ENCODE results near the gene USP28. TPM values are rescaled to one million over a fixed set of nuclear protein-coding genes. Genes with fewer than 3 reads are reported as not detected.
A peak's percentile ranks its signal among the peaks of the same experiment; 100 is the strongest.

The USP28 gene
- polyA plus RNA-seq, 4 donors = 31.2 to 53.7 (median 42.5) TPM

GRCh38 chr11:113876798-113877669 lies 1.7 kb upstream of the USP28 start:
- DNase-seq (ENCODE audit: low read depth in 4 of 4, low spot score in 2 of 4) = no peak

DNA sequence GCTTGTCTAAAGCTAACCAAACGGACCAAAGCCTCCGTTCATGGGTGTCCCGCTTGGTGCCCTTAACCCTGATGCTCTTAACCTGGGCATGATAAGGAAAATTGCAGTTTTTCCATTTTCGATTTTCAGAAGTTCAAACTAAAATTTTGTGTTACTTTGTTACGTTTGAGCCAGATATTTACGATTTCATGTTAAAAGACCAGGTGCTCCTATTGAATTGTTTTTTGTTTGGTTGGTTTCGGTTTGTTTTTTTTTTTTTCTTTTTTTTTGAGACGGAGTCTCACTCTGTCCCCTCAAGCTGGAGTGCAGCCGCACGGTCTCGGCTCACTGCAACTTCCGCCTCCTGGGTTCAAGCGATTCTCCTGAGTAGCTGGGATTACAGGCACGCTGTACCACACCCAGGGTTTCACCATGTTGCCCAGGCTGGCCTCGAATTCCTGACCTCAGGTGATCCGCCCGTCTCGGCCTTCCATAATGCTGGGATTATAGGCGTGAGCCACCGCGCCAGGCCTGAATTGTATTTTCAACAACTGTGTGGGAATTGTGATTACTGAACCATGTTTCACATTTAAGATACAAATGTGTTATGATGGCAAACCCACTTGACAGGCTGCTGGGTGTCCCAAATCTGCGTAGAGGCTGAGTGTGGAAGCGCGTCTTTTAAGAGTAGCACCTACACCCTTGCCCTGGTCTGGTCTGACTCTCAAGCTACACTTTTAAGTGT lies 864 bp upstream of the USP28 start:
- no peak for DNase-seq (ENCODE audit: low read depth in 4 of 4, low spot score in 2 of 4)

GRCh38 chr11:113874581-113875233 lies 665 bp downstream of the USP28 start:
- DNase-seq (ENCODE audit: low read depth in 4 of 4, low spot score in 2 of 4) = peak in 1 of 4 donors; percentile 28

- no peak for DNase-seq (ENCODE audit: low read depth in 4 of 4, low spot score in 2 of 4)
Observed at GRCh38 chr11:113874096-113874495, 1.3 kb downstream of the USP28 start.

DNA sequence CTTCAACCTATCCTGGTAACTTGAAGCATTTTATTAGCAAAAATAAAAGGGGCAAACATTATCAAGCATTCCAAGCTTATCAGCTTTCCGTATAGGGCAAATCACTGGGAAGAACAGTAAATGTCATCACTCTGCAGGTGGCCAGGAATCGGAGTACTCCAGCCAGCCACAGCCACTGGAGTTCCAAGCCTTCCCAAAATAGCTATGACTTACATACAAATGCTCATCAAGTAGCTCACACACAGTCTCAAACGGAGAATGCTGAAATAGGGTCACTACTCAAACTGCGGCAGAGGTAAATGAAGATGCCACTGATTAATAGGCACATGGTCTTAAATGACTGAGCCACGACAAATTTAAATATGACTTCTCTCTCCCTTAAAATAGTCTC lies 2.1 kb downstream of the USP28 start:
- DNase-seq (ENCODE audit: low read depth in 4 of 4, low spot score in 2 of 4) = no peak

GRCh38 chr11:113871336-113871735 lies 4.0 kb downstream of the USP28 start:
- DNase-seq (ENCODE audit: low read depth in 4 of 4, low spot score in 2 of 4) = no peak

GRCh38 chr11:113867843-113868503 lies 7.4 kb downstream of the USP28 start:
- no peak for DNase-seq (ENCODE audit: low read depth in 4 of 4, low spot score in 2 of 4)

- DNase-seq (ENCODE audit: low read depth in 4 of 4, low spot score in 2 of 4) = no peak
Observed at GRCh38 chr11:113865873-113866272, 9.5 kb downstream of the USP28 start.

DNA sequence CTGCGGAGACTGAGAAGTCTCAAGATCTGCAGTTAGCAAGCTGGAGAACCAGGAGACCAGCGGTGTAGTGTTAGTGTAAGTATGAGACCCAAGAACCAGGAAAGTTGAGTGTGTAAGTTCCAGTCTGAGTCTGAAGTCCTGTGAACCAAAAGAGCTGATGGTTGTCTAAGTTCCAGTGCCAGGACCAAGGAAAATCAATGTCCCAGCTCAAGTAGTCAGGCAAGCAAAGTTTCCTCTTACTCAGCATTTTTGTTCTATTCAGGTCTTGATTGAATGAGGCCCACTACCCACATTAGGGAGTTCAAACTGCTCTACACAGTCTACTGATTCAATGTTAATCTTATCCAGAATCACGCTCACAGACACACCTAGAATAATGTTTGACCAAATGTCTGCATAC lies 11.0 kb downstream of the USP28 start:
- no peak for DNase-seq (ENCODE audit: low read depth in 4 of 4, low spot score in 2 of 4)

DNA sequence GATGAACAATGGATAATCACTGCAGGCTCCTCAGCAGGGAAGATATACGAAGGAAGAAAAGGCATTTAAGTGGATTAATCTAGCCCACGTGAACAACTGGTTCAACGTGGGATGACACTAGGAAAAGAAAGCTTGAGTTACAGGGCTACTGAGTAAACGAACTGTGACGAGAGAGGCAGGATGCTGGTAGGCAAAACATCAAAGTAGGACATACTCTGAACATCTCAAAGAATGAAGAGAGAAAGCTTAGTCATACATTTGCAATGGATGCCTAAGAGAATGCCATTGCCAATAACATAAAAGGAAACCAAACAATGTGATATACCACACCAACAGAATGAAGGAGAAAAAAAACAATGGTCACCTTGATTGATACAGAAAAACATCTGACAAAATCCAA lies 12.9 kb downstream of the USP28 start:
- DNase-seq (ENCODE audit: low read depth in 4 of 4, low spot score in 2 of 4) = no peak

- DNase-seq (ENCODE audit: low read depth in 4 of 4, low spot score in 2 of 4) = no peak
Observed at GRCh38 chr11:113859665-113860064, 15.7 kb downstream of the USP28 start.

GRCh38 chr11:113856966-113857759 lies 18.2 kb downstream of the USP28 start:
- no peak for DNase-seq (ENCODE audit: low read depth in 4 of 4, low spot score in 2 of 4)

DNA sequence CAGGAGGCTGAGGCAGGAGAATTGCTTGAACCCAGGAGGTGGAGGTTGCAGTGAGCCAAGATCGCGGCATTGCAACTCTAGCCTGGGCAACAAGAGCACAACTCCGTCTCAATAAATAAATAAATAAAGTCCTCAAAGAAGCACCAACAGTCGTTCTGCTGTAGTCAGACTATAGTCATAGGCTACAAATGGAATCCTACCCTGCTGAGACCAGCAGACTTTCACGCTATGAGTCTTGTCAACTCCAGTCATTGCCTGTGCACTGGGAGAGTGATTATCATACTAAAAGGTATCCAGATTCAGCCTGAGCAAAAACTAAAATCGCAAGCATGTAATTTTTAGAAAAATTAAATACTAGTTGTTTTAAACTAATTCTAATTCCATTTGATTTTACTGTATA lies 19.6 kb downstream of the USP28 start:
- no peak for DNase-seq (ENCODE audit: low read depth in 4 of 4, low spot score in 2 of 4)

DNA sequence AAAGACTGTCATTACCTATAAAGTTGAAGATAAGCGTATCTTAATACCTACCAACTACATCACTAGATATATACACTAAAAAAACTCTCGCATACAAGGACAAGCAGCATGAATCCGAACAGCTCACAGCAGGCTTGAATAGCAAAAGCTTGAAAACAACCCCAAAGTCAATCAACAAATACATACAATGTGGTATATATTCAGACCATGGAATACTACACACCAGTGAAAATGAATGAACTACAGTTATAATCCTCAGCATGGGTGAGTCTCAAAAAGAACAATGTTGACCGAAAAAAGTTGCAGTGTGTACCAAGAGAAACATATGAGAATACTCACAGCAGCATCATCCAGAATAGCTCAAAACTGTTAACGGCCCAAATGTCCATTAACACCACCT lies 25.2 kb downstream of the USP28 start:
- no peak for DNase-seq (ENCODE audit: low read depth in 4 of 4, low spot score in 2 of 4)

DNA sequence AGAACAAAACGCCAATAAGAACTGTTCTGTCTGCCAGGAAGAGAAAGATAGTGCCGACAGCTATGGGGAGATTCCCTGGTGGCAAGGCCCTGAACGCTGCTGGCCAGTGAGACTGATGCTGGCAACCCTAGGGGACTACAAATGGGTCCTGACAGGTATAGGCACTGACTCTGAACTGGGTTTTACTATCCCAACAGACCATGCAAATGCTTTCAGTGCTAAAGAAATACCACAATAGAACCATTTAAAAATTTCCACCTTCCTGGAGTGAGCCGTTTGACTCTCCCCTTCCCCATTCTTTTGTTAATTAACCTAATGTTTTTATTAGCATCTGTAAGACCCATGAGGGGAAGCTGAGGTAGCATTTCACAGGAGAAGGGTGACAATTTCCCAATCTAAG lies 25.7 kb downstream of the USP28 start:
- DNase-seq (ENCODE audit: low read depth in 4 of 4, low spot score in 2 of 4) = no peak

DNA sequence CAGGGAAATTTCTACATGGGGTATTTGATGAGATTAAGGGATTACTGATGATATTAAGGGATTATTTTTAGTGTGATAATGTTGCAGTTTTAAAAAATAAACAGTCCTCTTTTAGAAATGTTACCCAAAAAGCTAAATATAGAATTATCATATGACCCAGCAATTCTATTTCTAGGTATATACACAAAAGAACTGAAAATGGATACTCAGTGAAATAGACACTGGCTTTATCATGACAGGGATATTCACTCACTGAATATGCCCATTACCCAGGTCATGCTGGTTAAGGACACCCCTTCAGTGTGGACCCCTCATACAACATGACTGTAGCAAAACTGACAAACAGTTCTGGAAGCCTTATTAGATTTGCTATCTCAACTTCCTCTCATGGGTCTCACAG lies 27.8 kb downstream of the USP28 start:
- no peak for DNase-seq (ENCODE audit: low read depth in 4 of 4, low spot score in 2 of 4)

DNA sequence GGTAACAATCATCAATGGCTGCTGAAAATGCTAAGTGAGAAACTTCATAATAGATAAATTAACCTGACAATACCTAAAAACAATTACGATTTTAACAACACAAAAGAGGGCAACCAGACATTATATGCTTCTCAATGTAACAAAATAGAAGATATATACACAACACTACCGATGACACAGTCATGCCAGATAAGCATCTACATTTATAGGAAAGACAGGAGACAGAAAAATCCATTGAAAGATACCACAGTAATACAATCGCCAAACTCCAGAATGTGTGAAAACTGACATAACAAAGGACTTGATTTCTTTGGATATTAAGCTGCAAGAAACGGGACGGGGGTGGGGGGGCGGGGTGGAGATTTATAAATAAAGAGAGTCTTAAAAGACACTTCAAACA lies 28.3 kb downstream of the USP28 start:
- DNase-seq (ENCODE audit: low read depth in 4 of 4, low spot score in 2 of 4) = no peak

DNA sequence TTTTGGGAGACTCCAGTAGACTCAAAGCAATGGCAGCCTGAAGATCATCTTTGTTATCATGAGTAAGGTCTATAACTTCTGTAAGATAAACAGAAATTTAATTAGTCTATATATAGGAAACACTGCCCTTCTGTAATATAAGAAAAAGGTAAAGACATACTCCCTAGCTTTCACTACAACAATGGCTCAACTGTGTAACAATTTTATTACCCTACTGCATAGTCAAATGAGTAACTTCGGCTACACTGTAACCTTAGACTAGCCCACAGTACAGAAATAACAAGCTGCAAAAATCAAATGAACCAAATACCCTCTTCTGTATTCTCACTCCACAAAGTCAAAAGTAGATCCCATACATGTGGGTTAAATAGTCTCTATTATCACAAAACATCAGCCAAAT lies 33.7 kb downstream of the USP28 start:
- no peak for DNase-seq (ENCODE audit: low read depth in 4 of 4, low spot score in 2 of 4)

GRCh38 chr11:113840932-113841664 lies 34.3 kb downstream of the USP28 start:
- no peak for DNase-seq (ENCODE audit: low read depth in 4 of 4, low spot score in 2 of 4)

- no peak for DNase-seq (ENCODE audit: low read depth in 4 of 4, low spot score in 2 of 4)
Observed at GRCh38 chr11:113839842-113840241, 35.5 kb downstream of the USP28 start.

Data from left renal cortex interstitium (tissue), 4 donors.